HEK293 (cell line): Measurements from ENCODE around the gene CCDC9.

Source experiments
- CTCF ChIA-PET: fragments of 350-600 bp; formaldehyde crosslinking; extraction: SDS; loops from one replicate; lab custom pipeline; 2021; ENCODE audit warnings: antibody characterized with exemption; lab: Yijun Ruan, JAX
- POLR2A ChIA-PET: fragments of 300-600 bp; formaldehyde crosslinking; extraction: SDS; loops from one replicate; lab custom pipeline; 2020; ENCODE audit warnings: antibody characterized with exemption, inconsistent platforms; lab: Yijun Ruan, JAX
- H3K27ac ChIP-seq: fragments of 200-500 bp; sonication (Bioruptor generic); 2 replicates; pipeline ENCODE4 v1.5.1; 2014; ENCODE audit warnings: low read depth, low read length, control low read depth, inconsistent platforms; ENCODE audit errors: extremely low read depth
- H3K36me3 ChIP-seq, 2 experiments: fragments of 200-500 bp in 1 of 2; sonication (Bioruptor generic) in 1 of 2; 1 replicate in 1 of 2; 2 replicates in 1 of 2; pipeline ENCODE4 v1.5.1; 2014 to 2017; ENCODE audit warnings: inconsistent platforms in 2 of 2, low read length in 2 of 2; ENCODE audit not compliant: control insufficient read depth in 2 of 2, insufficient read depth in 1 of 2
- H3K4me1 ChIP-seq: fragments of 200-500 bp; sonication (Bioruptor generic); 2 replicates; pipeline ENCODE4 v1.5.1; 2014; ENCODE audit warnings: mild to moderate bottlenecking, low read length, inconsistent platforms; ENCODE audit not compliant: control insufficient read depth, insufficient read depth
- H3K4me3 ChIP-seq: 2 replicates; pipeline ENCODE4 v1.5.1; 2011; ENCODE audit warnings: low read depth, mild to moderate bottlenecking, control low read depth, low read length, moderate library complexity
- H3K9me3 ChIP-seq: fragments of 200-500 bp; sonication (Bioruptor generic); 2 replicates; pipeline ENCODE4 v1.5.1; 2014; ENCODE audit warnings: low read depth, low read length, inconsistent platforms; ENCODE audit not compliant: control insufficient read depth, insufficient read depth
- MYNN ChIP-seq: fragments of 450-650 bp; formaldehyde crosslinking; IDR thresholded peaks from 2 replicates; pipeline ENCODE4 v1.5.1; 2016; ENCODE audit warnings: missing biosample characterization, missing genetic modification characterization, borderline replicate concordance
- PRDM1 ChIP-seq: fragments of 450-650 bp; formaldehyde crosslinking; IDR thresholded peaks from 2 replicates; pipeline ENCODE4; 2016; ENCODE audit warnings: missing biosample characterization, missing genetic modification characterization
- ZBTB17 ChIP-seq: fragments of 450-650 bp; formaldehyde crosslinking; IDR thresholded peaks from 2 replicates; pipeline ENCODE4 v1.5.1; 2016; ENCODE audit warnings: missing biosample characterization, missing genetic modification characterization
- ZIC2 ChIP-seq: fragments of 450-650 bp; formaldehyde crosslinking; IDR thresholded peaks from 2 replicates; pipeline ENCODE4 v1.5.1; 2016; ENCODE audit warnings: missing biosample characterization, missing genetic modification characterization
- ZNF138 ChIP-seq: fragments of 450-650 bp; formaldehyde crosslinking; IDR thresholded peaks from 2 replicates; pipeline ENCODE4 v1.5.1; 2016; ENCODE audit warnings: missing biosample characterization, missing genetic modification characterization, borderline replicate concordance
- ZNF335 ChIP-seq: fragments of 450-650 bp; formaldehyde crosslinking; conservative IDR thresholded peaks from 2 replicates; pipeline ENCODE4 v1.5.1; 2016; ENCODE audit warnings: missing biosample characterization, missing genetic modification characterization
- ZNF561 ChIP-seq: fragments of 450-650 bp; IDR thresholded peaks from 2 replicates; pipeline ENCODE4 v1.5.1; 2018; ENCODE audit warnings: missing biosample characterization, missing genetic modification characterization, borderline replicate concordance
- ZNF600 ChIP-seq: fragments of 450-650 bp; formaldehyde crosslinking; IDR thresholded peaks from 2 replicates; pipeline ENCODE4 v1.5.1; 2016; ENCODE audit warnings: missing biosample characterization, missing genetic modification characterization
- ZNF629 ChIP-seq: fragments of 450-650 bp; formaldehyde crosslinking; IDR thresholded peaks from 2 replicates; pipeline ENCODE4 v1.5.1; 2017; ENCODE audit warnings: missing biosample characterization, missing genetic modification characterization
- ZNF654 ChIP-seq: fragments of 450-650 bp; formaldehyde crosslinking; IDR thresholded peaks from 2 replicates; pipeline ENCODE4 v1.5.1; 2016; ENCODE audit warnings: low read depth, missing biosample characterization, missing genetic modification characterization
- ZNF660 ChIP-seq: fragments of 450-650 bp; IDR thresholded peaks from 2 replicates; pipeline ENCODE4 v1.5.1; 2018; ENCODE audit warnings: missing biosample characterization, mild to moderate bottlenecking, missing genetic modification characterization
- ZSCAN30 ChIP-seq: fragments of 450-650 bp; IDR thresholded peaks from 2 replicates; pipeline ENCODE4 v1.5.1; 2018; ENCODE audit warnings: missing biosample characterization, mild to moderate bottlenecking, missing genetic modification characterization, moderate library complexity
- TF ChIP-seq, protein P1 (sequence below): fragments of 450-650 bp; formaldehyde crosslinking; IDR thresholded peaks from 2 replicates; pipeline ENCODE4 v1.5.1; 2016; ENCODE audit warnings: missing biosample characterization, missing genetic modification characterization
- TF ChIP-seq, protein P2 (sequence below): fragments of 450-650 bp; formaldehyde crosslinking; IDR thresholded peaks from 2 replicates; pipeline ENCODE4 v1.5.1; 2017; ENCODE audit warnings: missing biosample characterization, missing genetic modification characterization
- TF ChIP-seq, protein P3 (sequence below): fragments of 450-650 bp; formaldehyde crosslinking; IDR thresholded peaks from 2 replicates; pipeline ENCODE4 v1.5.1; 2016; ENCODE audit warnings: missing biosample characterization, missing genetic modification characterization
- TF ChIP-seq, protein P4 (sequence below): fragments of 450-650 bp; formaldehyde crosslinking; IDR thresholded peaks from 2 replicates; pipeline ENCODE4 v1.5.1; 2016; ENCODE audit warnings: missing biosample characterization, missing genetic modification characterization, borderline replicate concordance
- TF ChIP-seq, protein P5 (sequence below): fragments of 450-650 bp; IDR thresholded peaks from 2 replicates; pipeline ENCODE4 v1.5.1; 2018; ENCODE audit warnings: missing biosample characterization, mild to moderate bottlenecking, missing genetic modification characterization
- TF ChIP-seq, protein P6 (sequence below): fragments of 450-650 bp; formaldehyde crosslinking; IDR thresholded peaks from 2 replicates; pipeline ENCODE4 v1.5.1; 2016; ENCODE audit warnings: missing biosample characterization, missing genetic modification characterization
- TF ChIP-seq, protein P7 (sequence below): fragments of 450-650 bp; formaldehyde crosslinking; IDR thresholded peaks from 2 replicates; pipeline ENCODE4 v1.5.1; 2017; ENCODE audit warnings: missing biosample characterization, missing genetic modification characterization
- TF ChIP-seq, protein P8 (sequence below): fragments of 450-650 bp; formaldehyde crosslinking; IDR thresholded peaks from 2 replicates; pipeline ENCODE4 v1.5.1; 2016; ENCODE audit warnings: missing biosample characterization, missing genetic modification characterization

CCDC9 gene

DNA sequence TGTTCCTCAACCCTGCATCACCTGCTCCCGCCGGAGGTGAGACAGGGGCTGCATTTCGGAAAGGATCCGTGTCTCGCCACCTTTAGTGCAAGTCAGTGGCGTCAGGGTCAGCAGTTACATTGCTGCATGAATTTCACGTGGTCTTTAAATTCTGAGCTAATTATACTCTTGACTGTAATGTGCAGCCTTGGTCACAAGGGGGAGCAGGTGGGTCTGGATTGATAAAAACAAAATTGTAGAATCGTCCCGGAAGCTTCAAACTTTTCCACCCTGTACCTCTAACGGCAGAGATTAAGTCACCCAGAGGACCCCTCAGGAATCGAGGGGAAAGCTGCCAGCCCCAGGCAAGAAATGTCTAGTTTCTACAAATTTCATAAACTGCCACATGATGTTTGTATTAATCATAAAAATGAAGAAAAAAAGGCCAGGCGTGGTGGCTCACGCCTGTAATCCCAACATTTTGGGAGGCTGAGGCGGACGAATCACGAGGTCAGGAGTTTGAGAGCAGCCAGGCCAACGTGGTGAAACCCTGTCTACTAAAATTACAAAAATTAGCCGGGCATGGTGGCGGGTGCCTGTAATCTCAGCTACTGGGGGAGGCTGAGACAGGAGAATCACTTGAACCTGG is 45.5 kb upstream of the CCDC9 start:
- Histone ChIP-seq H3K9me3 (no peaks in the 10 kb centered on the region), H3K36me3 (peaks cover 33 to 54% of the 10 kb centered on the region in 2 experiments; a peak in 2 of 3 replicates), H3K4me3 (no peak overlapping the region), H3K4me1 (peaks cover 3% of the 10 kb centered on the region; the same call in 1 of the 2 replicates), H3K27ac (no peak overlapping the region)
- ChIA-PET POLR2A (interaction anchor here (0.7 to 6.2 kb wide), 12 partner anchors 9 to 98 kb away, joined by 3 to 101 read pairs (median 4); partner anchors contain the start of genes CCDC9, INAFM1, SAE1 and ZC3H4), CTCF (interaction anchor here (0.5 to 9.4 kb wide), 41 partner anchors 8 to 526 kb away, joined by 3 to 316 read pairs (median 5); partner anchors contain the start of genes CCDC9, SAE1 and ZC3H4)
- TF ChIP-seq, protein P1, sequence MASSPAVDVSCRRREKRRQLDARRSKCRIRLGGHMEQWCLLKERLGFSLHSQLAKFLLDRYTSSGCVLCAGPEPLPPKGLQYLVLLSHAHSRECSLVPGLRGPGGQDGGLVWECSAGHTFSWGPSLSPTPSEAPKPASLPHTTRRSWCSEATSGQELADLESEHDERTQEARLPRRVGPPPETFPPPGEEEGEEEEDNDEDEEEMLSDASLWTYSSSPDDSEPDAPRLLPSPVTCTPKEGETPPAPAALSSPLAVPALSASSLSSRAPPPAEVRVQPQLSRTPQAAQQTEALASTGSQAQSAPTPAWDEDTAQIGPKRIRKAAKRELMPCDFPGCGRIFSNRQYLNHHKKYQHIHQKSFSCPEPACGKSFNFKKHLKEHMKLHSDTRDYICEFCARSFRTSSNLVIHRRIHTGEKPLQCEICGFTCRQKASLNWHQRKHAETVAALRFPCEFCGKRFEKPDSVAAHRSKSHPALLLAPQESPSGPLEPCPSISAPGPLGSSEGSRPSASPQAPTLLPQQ (tag by site-specific recombination): peak; percentile 19; the same call in 1 of the 2 replicates
- no peak for TF ChIP-seq ZIC2 (tag by site-specific recombination)
- TF ChIP-seq, protein P2, sequence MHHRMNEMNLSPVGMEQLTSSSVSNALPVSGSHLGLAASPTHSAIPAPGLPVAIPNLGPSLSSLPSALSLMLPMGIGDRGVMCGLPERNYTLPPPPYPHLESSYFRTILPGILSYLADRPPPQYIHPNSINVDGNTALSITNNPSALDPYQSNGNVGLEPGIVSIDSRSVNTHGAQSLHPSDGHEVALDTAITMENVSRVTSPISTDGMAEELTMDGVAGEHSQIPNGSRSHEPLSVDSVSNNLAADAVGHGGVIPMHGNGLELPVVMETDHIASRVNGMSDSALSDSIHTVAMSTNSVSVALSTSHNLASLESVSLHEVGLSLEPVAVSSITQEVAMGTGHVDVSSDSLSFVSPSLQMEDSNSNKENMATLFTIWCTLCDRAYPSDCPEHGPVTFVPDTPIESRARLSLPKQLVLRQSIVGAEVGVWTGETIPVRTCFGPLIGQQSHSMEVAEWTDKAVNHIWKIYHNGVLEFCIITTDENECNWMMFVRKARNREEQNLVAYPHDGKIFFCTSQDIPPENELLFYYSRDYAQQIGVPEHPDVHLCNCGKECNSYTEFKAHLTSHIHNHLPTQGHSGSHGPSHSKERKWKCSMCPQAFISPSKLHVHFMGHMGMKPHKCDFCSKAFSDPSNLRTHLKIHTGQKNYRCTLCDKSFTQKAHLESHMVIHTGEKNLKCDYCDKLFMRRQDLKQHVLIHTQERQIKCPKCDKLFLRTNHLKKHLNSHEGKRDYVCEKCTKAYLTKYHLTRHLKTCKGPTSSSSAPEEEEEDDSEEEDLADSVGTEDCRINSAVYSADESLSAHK (tag by site-specific recombination): no peak
- TF ChIP-seq ZNF138 (tag by site-specific recombination): no peak
- peak; percentile 16; the same call in 1 of the 2 replicates for TF ChIP-seq ZNF561 (tag by site-specific recombination)
- TF ChIP-seq ZNF600 (tag by site-specific recombination): peak; percentile 62
- TF ChIP-seq ZNF629 (tag by site-specific recombination): peak; percentile 57
- TF ChIP-seq, protein P3, sequence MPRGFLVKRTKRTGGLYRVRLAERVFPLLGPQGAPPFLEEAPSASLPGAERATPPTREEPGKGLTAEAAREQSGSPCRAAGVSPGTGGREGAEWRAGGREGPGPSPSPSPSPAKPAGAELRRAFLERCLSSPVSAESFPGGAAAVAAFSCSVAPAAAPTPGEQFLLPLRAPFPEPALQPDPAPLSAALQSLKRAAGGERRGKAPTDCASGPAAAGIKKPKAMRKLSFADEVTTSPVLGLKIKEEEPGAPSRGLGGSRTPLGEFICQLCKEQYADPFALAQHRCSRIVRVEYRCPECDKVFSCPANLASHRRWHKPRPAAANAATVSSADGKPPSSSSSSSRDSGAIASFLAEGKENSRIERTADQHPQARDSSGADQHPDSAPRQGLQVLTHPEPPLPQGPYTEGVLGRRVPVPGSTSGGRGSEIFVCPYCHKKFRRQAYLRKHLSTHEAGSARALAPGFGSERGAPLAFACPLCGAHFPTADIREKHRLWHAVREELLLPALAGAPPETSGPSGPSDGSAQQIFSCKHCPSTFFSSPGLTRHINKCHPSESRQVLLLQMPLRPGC (tag by site-specific recombination): no peak
- TF ChIP-seq ZNF654 (tag by site-specific recombination): peak; percentile 55
- TF ChIP-seq, protein P4, sequence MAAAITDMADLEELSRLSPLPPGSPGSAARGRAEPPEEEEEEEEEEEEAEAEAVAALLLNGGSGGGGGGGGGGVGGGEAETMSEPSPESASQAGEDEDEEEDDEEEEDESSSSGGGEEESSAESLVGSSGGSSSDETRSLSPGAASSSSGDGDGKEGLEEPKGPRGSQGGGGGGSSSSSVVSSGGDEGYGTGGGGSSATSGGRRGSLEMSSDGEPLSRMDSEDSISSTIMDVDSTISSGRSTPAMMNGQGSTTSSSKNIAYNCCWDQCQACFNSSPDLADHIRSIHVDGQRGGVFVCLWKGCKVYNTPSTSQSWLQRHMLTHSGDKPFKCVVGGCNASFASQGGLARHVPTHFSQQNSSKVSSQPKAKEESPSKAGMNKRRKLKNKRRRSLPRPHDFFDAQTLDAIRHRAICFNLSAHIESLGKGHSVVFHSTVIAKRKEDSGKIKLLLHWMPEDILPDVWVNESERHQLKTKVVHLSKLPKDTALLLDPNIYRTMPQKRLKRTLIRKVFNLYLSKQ (tag by site-specific recombination): no peak
- TF ChIP-seq, protein P5, sequence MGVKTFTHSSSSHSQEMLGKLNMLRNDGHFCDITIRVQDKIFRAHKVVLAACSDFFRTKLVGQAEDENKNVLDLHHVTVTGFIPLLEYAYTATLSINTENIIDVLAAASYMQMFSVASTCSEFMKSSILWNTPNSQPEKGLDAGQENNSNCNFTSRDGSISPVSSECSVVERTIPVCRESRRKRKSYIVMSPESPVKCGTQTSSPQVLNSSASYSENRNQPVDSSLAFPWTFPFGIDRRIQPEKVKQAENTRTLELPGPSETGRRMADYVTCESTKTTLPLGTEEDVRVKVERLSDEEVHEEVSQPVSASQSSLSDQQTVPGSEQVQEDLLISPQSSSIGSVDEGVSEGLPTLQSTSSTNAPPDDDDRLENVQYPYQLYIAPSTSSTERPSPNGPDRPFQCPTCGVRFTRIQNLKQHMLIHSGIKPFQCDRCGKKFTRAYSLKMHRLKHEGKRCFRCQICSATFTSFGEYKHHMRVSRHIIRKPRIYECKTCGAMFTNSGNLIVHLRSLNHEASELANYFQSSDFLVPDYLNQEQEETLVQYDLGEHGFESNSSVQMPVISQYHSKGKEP (tag by site-specific recombination): peak; percentile 84
- 0 out of 2 replicates have a peak, but pooled peaks have one; percentile 40 for TF ChIP-seq ZSCAN30 (tag by site-specific recombination)
- peak; percentile 35; the same call in 1 of the 2 replicates for TF ChIP-seq ZBTB17 (tag by site-specific recombination)
- TF ChIP-seq, protein P6, sequence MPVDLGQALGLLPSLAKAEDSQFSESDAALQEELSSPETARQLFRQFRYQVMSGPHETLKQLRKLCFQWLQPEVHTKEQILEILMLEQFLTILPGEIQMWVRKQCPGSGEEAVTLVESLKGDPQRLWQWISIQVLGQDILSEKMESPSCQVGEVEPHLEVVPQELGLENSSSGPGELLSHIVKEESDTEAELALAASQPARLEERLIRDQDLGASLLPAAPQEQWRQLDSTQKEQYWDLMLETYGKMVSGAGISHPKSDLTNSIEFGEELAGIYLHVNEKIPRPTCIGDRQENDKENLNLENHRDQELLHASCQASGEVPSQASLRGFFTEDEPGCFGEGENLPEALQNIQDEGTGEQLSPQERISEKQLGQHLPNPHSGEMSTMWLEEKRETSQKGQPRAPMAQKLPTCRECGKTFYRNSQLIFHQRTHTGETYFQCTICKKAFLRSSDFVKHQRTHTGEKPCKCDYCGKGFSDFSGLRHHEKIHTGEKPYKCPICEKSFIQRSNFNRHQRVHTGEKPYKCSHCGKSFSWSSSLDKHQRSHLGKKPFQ (tag by site-specific recombination): no peak
- TF ChIP-seq ZNF335 (tag by site-specific recombination): peak; percentile 40
- TF ChIP-seq, protein P7, sequence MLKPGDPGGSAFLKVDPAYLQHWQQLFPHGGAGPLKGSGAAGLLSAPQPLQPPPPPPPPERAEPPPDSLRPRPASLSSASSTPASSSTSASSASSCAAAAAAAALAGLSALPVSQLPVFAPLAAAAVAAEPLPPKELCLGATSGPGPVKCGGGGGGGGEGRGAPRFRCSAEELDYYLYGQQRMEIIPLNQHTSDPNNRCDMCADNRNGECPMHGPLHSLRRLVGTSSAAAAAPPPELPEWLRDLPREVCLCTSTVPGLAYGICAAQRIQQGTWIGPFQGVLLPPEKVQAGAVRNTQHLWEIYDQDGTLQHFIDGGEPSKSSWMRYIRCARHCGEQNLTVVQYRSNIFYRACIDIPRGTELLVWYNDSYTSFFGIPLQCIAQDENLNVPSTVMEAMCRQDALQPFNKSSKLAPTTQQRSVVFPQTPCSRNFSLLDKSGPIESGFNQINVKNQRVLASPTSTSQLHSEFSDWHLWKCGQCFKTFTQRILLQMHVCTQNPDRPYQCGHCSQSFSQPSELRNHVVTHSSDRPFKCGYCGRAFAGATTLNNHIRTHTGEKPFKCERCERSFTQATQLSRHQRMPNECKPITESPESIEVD (tag by site-specific recombination): no peak
- TF ChIP-seq MYNN (tag by site-specific recombination): no peak
- TF ChIP-seq, protein P8, sequence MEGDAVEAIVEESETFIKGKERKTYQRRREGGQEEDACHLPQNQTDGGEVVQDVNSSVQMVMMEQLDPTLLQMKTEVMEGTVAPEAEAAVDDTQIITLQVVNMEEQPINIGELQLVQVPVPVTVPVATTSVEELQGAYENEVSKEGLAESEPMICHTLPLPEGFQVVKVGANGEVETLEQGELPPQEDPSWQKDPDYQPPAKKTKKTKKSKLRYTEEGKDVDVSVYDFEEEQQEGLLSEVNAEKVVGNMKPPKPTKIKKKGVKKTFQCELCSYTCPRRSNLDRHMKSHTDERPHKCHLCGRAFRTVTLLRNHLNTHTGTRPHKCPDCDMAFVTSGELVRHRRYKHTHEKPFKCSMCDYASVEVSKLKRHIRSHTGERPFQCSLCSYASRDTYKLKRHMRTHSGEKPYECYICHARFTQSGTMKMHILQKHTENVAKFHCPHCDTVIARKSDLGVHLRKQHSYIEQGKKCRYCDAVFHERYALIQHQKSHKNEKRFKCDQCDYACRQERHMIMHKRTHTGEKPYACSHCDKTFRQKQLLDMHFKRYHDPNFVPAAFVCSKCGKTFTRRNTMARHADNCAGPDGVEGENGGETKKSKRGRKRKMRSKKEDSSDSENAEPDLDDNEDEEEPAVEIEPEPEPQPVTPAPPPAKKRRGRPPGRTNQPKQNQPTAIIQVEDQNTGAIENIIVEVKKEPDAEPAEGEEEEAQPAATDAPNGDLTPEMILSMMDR (tag by site-specific recombination): peak; percentile 52; the same call in 1 of the 2 replicates
- peak; percentile 79; the same call in 1 of the 2 replicates for TF ChIP-seq ZNF660 (tag by site-specific recombination)
- 0 out of 2 replicates have a peak, but pooled peaks have one; percentile 31 for TF ChIP-seq PRDM1 (tag by site-specific recombination)
